ENCODE measurements around the gene ILF2.
"Not testable (repeated sequence)": the region's sequence is repeated elsewhere in the genome, so short reads cannot be mapped to it uniquely, and the experiment has no call there.

The ILF2 gene

DNA sequence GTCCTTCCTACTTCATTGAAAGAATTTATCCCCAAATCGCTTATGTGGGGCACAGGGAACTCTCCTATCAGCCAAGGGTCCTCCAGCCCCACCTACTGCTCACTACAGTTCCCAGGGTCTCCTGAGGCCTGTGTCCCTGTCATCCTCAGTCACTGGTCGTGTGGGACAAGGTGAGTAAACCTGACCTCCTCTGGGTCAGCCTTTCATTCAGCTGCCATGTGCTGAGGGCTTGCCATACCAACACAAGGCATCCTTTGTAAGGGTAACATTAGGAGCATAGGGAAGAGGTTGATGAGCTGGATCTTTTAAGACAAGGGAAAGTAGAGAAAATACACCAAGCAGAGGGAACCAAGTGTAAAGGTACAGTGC, 23.5 kb downstream of the ILF2 start:
- DNase-seq, result no peak

- DNase-seq, result no peak
Observed at GRCh38 chr1:153646672-153647345, 24.0 kb downstream of the ILF2 start.

DNA sequence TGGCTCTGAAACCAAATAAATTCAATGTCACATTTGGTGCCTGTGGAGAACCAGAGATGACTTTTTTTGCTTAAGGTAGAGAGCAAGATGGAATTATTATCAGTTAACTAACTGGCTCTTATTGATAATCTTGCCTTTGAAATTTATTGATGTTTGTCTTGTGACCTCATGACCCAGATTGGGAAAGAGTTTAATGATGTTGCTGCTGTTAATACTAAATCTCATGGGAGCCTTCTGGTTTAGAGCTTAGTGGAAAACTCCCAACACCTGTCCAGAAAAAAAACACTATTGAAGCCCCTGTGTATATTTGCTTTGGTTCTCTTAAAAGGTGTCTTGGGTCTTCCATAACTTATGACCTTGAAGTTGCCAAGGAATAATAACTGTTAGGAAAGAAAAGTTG, 27.0 kb downstream of the ILF2 start:
- DNase-seq, result no peak

DNA sequence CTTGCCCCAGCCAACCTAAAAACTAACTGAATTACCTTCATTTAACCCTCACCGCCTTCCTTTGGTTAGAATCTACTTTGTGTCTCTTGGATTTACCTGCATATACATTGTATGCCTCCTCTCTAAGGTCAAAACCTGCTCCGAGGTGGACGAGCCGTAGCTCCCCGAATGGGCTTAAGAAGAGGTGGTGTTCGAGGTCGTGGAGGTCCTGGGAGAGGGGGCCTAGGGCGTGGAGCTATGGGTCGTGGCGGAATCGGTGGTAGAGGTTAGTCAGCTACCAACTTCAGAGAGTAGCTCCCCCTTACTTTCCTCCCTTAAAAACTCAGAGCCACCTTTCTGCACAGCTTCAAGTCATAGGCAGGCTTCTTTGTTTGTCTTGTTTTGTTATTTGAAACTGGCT, 27.7 kb downstream of the ILF2 start:
- DNase-seq, result no peak

DNA sequence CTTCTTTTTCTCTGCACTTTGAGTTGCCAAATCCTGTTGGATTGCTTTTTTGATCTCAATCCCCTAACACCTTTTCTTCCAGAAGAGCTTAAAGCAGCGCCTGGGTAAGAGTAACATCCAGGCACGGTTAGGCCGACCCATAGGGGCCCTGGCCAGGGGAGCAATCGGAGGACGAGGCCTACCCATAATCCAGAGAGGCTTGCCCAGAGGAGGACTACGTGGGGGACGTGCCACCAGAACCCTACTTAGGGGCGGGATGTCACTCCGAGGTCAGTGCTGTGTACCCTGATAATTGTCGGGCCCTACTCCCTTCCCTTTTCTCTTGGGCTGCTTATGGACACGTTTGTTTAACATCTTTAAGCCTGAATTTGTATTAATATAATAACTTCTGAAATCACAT, 28.6 kb downstream of the ILF2 start:
- no peak for DNase-seq

DNA sequence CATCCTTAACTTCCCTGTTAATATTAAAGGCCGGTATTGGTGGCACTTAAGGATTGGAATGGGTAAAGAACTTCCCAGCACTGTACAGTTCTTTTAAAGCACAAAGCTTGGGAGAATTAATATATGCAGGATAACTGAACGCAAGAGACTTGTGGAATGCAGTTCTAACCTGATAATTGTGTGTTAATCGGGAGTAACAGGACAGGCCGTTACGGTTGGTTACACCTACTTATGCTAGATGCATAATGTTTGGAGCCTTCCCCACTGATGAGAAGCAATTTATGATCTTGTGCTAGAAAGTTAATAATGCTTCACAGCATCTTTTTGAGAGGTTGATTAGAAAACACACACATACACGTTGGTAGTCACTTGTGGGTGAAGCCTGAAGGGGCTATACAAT, 29.9 kb downstream of the ILF2 start:
- DNase-seq, result no peak

DNA sequence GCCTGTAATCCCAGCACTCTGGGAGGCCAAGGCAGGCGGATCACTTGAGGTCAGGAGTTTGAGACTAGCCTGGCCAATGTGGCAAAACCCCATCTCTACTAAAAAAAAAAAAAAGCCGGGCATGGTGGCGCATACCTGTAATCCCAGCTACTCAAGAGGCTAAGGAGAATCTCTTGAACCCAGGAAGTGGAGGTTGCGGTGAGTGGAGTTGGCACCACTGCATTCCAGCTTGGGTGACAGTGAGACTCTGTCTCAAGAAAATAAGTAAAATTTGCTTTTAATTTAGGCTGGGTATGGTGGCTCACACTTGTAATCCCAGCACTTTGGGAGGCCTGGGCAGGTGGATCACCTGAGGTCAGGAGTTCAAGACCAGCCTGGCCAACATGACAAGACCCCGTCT, 30.6 kb downstream of the ILF2 start:
- not testable (repeated sequence) for DNase-seq

- no peak for DNase-seq
Observed at GRCh38 chr1:153639280-153639679, 31.5 kb downstream of the ILF2 start.

DNA sequence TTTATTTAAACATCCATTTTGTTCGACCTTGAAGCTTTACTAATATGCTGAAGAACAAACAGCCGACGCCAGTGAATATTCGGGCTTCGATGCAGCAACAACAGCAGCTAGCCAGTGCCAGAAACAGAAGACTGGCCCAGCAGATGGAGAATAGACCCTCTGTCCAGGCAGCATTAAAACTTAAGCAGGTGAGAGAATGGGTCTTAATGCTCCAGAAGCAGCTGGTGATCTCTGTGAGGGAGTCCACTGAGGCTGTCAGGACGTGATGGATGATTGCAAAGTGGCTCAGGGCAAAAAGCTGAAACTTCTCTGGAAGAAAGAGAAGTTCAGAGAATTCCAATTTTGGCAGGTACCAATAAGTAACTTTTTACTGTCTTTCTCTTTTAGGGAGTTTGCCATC, 32.5 kb downstream of the ILF2 start:
- no peak for DNase-seq

- no peak for DNase-seq
Observed at GRCh38 chr1:153636312-153636711, 34.5 kb downstream of the ILF2 start.

DNA sequence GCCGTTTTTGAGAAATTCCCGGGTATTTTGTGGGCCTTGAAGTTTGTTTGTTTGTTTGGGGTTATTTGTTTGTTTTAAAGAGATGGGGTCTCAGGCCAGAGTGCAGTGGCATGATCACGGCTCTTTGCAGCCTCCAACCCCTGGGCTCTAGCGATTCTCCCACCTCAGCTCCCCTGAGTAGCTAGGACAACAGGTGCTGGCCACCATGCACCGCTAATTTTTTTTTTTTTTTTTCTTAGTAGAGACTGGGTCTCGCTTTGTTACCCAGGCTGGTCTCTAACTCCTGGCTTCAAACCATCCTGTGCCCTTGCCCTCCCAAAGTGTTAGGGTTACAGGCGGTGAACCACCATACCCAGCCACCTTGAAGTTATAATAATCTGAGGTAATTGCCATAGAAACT, 34.9 kb downstream of the ILF2 start:
- no peak for DNase-seq

DNA sequence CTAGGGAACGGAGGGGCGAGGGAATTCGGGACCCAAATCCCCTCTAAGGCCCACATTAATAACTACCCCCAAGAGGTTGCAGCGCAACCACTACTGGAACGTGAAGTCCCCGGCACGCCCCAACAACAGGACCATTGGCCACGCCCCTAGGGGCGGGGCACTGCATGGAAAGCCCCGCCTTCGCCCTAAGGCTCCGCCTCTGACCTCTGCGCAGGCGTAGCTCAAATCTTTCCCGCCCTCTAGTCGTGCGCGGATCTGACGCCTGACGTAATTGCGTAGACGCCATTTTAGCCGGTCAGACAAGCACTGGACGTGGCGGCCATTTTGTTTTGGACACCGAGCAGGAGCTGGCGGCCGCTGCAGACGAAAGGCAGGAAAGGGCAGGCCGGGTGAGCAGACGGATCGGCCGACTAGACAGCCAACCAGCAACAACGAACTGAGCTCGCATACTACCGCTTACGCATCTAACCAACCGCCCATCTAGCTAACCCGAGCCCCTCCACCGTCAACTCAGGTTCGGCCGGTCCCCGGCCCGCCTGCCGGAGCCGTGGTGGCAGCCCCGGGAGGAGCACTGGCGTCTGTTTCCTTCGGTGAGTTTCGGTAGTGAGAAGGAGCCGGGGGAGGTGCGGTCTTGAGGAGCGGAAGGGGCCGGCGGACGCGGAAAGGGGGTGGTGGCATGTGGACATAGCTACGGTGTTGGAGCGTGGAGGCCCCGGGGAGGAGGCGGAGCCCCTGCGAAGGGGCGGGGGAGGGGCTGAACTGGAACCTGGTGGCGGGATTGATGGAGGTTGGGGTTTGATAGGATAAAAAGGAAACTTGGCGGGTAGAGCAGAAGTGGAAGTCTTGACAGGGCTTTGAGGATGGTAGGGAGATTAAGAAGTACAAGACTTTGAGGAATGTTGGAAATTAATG, 36.8 kb downstream of the ILF2 start, which contains the start of gene CHTOP:
CHTOP (plus strand) TSS at position 313 of the 912 bp plus-strand sequence. CDS start 2,523 bp downstream, outside the sequence.
- DNase-seq, result peak; percentile 96

GRCh38 chr1:153633161-153633753, 37.5 kb downstream of the ILF2 start:
- DNase-seq, result no peak

GRCh38 chr1:153631047-153632022, 39.5 kb downstream of the ILF2 start:
- no peak for DNase-seq

DNA sequence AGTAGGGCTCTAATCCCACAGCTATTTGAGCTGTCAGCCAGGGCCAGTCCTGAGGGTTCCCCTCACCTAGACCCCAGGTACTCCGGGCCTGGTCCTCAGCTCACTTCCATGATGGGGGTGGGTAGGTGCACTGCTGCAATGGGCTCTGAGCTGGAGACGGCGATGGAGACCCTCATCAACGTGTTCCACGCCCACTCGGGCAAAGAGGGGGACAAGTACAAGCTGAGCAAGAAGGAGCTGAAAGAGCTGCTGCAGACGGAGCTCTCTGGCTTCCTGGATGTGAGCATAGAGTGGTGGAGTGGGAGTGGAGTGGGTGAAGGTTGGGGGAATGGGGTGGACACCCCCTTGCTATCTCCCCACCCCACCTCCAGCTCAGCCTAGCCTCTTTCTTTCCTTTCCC, 40.4 kb downstream of the ILF2 start:
- no peak for DNase-seq

GRCh38 chr1:153629971-153630370, 40.8 kb downstream of the ILF2 start:
- no peak for DNase-seq

GRCh38 chr1:153629343-153629665, 41.5 kb downstream of the ILF2 start:
- no peak for DNase-seq

DNA sequence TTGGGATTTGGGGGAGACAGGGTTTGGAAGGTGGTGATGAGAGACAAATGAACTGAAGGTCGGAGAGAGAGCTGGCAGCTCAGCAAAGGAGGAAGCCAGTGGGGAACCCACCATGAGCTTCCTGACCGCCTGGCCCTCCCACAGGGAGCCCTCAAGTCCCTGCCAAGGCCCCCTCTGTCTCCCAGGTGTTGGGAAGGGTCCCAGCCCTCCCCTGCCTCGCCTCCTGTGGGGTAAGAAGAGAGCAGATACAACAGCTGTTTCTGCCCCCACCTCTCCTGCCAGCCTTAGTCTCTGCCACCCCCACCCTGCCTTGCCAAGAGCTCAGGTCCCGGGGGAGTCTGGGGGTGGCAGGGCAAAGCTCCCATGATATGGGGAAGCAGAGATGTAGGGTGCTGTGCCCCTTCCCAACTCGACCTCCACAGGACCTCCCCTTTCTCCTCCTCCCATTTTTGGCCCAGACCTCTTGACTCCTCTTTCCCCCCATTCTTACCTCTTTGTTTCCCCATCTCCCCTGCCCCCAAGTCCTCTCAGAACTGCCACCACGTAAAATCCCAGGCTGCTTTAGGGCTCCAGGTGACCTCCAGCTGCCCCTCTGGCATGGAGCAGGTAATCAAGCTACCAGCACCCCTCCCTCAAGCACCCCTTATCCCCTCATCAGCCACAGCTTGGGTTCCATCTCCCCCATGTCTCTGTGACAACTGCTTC, 42.0 kb downstream of the ILF2 start:
- no peak for DNase-seq

- no peak for DNase-seq
Observed at GRCh38 chr1:153627715-153628626, 42.8 kb downstream of the ILF2 start, which contains the start of gene S100A1. S100A1 (plus strand) TSS chr1:153628434; CDS start chr1:153630522, 2,088 bp downstream.

DNA sequence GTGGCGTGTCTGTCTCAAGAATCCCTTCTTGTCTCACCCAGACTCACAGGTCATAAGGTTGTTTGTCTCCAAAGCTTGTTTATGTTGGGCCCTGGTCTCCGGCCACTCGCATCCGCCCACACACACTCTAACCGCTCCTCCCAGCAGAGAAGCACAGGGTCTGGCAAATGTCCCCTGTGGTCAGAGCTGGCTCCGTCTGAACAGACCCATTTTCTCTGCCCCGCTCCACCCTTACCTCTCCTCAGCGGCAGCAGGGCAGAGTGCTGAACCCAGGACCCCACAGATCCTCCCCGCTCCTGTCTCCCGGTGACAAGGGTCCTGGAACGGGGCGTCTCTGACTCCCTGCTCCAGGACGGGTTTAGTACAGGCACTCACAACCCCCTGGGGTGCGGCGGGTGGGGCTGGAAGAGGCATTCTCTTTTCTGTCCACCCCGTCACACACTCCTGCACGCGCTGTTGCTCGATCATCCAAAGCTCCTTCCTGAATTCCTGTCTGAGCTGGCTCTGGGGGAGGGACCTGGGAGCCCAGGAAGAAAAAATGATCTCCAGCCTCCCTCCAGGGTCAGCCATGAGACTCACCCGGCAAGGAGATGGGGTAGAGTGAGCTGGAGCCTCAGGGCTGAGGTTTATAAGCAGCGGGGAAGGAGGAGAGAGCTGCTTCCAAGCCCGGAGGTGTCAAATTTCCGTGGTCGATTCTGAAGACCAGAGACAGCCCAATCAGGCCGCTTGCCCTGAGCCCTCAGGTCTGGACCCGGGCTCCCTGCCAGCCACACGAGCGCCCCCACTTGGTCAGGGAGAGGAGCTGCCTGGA, 43.7 kb downstream of the ILF2 start, which contains the start of gene S100A13:
S100A13 (minus strand) TSS at position 602 of the 811 bp plus-strand sequence. CDS start 1,033 bp downstream, outside the sequence.
- DNase-seq, result peak; percentile 40
